Fibroblast of villous mesenchyme (primary cell): ENCODE data around the gene SPAG17. TPM values are rescaled to one million over a fixed set of nuclear protein-coding genes. Genes with fewer than 3 reads are reported as not detected.

Experiments used
- DNase-seq: peaks from one replicate; pipeline ENCODE4 v3.0.0-alpha.2; 2010; ENCODE audit warnings: low read depth
- H3K4me3 ChIP-seq: 2 replicates; pipeline ENCODE4 v1.5.1; 2011; ENCODE audit warnings: low read depth, mild to moderate bottlenecking, low read length
- total RNA-seq: library from RNA; depleted of rRNA; stranded (reverse); fragments of >200 nt; gene quantifications from 2 replicates; pipeline ENCODE4 v1.2.3, GENCODE V29; 2012
- TF ChIP-seq, protein P1 (sequence below): IDR thresholded peaks from 2 replicates; pipeline ENCODE4 v1.5.1; 2012; ENCODE audit warnings: low read depth, mild to moderate bottlenecking, low read length; ENCODE audit not compliant: insufficient read depth

Gene SPAG17
- total RNA-seq, 1 donor = not detected

DNA sequence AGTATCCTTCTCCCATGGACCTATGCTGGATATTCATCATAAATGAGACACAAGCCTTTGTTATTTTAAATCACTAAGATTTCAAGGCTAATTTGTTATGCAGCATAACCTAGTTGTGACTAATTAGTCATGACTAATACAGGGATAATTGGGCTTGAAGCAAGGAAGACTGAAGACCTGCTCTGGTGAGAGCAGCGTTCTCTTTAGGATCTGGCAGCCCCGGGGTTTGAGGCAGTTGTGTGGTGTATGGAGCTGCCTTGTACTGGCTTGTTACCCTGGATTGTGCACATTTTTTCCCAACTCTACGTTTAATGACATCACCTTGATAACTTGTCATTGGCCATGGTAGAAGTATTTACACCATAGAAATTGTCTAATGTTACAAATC, 25.7 kb upstream of the SPAG17 start:
- DNase-seq = no peak
- no peak overlapping the region for H3K4me3 ChIP-seq
- TF ChIP-seq, protein P1, sequence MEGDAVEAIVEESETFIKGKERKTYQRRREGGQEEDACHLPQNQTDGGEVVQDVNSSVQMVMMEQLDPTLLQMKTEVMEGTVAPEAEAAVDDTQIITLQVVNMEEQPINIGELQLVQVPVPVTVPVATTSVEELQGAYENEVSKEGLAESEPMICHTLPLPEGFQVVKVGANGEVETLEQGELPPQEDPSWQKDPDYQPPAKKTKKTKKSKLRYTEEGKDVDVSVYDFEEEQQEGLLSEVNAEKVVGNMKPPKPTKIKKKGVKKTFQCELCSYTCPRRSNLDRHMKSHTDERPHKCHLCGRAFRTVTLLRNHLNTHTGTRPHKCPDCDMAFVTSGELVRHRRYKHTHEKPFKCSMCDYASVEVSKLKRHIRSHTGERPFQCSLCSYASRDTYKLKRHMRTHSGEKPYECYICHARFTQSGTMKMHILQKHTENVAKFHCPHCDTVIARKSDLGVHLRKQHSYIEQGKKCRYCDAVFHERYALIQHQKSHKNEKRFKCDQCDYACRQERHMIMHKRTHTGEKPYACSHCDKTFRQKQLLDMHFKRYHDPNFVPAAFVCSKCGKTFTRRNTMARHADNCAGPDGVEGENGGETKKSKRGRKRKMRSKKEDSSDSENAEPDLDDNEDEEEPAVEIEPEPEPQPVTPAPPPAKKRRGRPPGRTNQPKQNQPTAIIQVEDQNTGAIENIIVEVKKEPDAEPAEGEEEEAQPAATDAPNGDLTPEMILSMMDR = no peak

DNA sequence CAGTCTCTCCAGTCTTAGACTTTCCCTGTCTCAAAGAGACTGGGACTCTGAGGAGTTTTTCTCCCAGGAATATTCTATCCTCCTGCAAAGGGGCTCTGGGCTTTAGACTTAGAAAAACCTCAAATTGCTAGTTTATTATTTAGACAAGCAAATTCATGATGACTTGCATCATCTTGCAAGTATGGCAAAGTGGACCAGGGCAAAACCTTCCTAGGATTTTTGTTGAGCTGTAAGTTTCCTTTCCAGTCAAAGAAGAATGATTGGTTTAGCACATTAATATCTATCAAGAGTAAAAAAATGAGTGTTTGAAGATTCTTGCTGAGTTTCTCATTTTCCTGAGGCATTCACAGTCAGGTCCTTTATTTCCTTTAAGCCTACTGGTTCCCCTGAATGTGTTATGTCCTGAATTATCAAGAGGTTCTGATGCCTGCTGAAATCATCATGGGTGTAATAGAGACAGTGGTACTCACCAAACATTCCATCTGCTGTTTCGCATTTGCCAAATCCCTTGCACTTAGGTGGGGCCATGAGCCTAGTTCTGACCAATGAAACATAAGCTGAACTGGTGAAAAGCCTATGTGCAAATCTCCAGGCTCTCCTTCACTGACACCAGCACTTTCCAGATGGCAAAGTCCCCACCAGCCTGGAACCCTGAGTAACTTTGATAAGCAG, 25.2 kb upstream of the SPAG17 start:
- TF ChIP-seq, protein P1 = no peak
- no peak overlapping the region for H3K4me3 ChIP-seq
- no peak for DNase-seq

DNA sequence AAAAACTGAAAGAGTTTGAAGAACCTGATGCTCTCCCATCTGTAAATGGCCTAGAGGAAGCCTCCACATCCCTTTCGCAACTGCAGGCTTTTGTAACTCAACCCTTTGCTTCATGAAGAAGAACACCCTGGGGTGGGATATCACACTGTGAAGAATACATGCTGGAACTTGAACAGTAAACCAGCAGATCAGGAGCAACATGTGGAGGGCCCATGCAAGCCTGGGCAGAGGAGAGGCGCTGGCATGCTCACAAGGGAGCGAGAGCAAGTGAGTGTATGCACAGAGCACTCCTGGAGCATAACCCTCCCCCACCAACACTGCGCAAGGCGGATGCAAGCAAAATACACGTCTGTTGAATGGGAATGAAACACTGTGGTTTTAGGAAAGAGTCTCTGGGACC, 24.6 kb upstream of the SPAG17 start:
- no peak overlapping the region for H3K4me3 ChIP-seq
- TF ChIP-seq, protein P1 = no peak
- DNase-seq = no peak

DNA sequence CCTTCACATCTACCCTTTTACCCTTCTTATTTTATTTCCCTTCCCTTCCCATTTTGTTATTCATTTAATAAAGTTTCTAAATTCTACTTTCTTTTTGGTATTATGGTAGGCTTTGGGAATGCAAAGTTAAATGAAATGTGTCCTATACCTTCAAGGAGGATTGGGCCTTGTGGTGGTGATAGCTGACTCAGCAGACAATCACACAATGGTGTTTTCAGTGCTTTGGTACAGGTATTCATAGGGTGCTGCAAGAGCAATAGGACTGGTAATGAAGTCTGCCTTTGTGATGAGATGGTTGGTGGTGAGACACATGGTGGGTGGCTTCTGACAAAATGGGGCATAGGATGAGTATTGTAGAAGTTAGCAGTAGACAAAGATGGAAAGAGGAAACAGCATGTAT, 21.9 kb upstream of the SPAG17 start:
- no peak for DNase-seq
- TF ChIP-seq, protein P1 = no peak
- H3K4me3 ChIP-seq = no peak overlapping the region

DNA sequence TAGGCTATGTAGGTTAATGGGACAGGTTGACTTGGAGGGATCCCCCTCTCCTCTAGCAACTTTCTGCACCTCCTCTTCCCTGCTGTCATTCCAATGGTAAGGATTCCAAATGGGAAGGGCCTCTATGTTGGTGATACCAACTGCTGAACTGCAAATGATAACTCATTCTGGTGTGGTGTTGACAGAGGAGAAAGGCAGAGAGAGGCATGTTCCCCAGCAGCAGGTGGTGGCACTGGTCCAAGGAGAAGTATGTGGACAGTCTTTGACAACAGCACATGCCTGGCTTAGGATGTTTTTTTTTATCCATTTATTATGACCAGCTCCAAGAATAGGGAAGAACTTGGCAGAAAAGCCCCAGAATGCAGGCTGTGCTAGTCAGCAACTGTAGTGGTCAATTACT, 19.6 kb upstream of the SPAG17 start:
- H3K4me3 ChIP-seq = no peak overlapping the region
- DNase-seq = no peak
- TF ChIP-seq, protein P1 = no peak

DNA sequence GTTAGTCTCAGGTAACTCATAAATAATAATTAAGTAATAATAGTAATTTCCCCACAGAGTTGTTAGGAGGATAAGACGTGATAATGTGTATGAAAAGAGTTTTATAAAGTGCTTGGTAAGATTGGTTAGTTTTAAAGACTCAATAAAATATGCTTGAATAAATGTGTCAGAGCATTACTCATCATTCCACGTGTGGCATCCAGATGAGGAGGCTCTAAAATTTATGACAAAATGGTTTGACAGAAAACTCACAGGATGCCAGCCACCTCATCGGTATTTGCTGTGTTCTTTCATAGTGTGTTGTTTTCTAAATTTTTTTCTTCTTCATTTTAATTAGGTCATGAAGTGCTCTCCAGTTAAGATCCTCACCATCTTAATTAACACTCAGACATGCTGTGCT, 19.1 kb upstream of the SPAG17 start:
- DNase-seq = no peak
- no peak overlapping the region for H3K4me3 ChIP-seq

More for the DNA sequence above, 19.1 kb upstream of the SPAG17 start:
- TF ChIP-seq, protein P1 = no peak
